ENCODE measurements around the gene THADA.

- TF ChIP-seq, protein P1, sequence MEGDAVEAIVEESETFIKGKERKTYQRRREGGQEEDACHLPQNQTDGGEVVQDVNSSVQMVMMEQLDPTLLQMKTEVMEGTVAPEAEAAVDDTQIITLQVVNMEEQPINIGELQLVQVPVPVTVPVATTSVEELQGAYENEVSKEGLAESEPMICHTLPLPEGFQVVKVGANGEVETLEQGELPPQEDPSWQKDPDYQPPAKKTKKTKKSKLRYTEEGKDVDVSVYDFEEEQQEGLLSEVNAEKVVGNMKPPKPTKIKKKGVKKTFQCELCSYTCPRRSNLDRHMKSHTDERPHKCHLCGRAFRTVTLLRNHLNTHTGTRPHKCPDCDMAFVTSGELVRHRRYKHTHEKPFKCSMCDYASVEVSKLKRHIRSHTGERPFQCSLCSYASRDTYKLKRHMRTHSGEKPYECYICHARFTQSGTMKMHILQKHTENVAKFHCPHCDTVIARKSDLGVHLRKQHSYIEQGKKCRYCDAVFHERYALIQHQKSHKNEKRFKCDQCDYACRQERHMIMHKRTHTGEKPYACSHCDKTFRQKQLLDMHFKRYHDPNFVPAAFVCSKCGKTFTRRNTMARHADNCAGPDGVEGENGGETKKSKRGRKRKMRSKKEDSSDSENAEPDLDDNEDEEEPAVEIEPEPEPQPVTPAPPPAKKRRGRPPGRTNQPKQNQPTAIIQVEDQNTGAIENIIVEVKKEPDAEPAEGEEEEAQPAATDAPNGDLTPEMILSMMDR (IDR thresholded peaks at IDR 0.05; ENCODE audit: insufficient read depth, low read length): no peak
- TF ChIP-seq POLR2AphosphoS5 (IDR thresholded peaks at IDR 0.05; ENCODE audit: low read depth): no peak
- TF ChIP-seq SPI1 (IDR thresholded peaks at IDR 0.05; ENCODE audit: borderline replicate concordance, low read depth): no peak
- TF ChIP-seq, protein P2, sequence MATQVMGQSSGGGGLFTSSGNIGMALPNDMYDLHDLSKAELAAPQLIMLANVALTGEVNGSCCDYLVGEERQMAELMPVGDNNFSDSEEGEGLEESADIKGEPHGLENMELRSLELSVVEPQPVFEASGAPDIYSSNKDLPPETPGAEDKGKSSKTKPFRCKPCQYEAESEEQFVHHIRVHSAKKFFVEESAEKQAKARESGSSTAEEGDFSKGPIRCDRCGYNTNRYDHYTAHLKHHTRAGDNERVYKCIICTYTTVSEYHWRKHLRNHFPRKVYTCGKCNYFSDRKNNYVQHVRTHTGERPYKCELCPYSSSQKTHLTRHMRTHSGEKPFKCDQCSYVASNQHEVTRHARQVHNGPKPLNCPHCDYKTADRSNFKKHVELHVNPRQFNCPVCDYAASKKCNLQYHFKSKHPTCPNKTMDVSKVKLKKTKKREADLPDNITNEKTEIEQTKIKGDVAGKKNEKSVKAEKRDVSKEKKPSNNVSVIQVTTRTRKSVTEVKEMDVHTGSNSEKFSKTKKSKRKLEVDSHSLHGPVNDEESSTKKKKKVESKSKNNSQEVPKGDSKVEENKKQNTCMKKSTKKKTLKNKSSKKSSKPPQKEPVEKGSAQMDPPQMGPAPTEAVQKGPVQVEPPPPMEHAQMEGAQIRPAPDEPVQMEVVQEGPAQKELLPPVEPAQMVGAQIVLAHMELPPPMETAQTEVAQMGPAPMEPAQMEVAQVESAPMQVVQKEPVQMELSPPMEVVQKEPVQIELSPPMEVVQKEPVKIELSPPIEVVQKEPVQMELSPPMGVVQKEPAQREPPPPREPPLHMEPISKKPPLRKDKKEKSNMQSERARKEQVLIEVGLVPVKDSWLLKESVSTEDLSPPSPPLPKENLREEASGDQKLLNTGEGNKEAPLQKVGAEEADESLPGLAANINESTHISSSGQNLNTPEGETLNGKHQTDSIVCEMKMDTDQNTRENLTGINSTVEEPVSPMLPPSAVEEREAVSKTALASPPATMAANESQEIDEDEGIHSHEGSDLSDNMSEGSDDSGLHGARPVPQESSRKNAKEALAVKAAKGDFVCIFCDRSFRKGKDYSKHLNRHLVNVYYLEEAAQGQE (IDR thresholded peaks at IDR 0.05; ENCODE audit: insufficient replicate concordance, low read depth): no peak
Measured at GRCh38 chr2:43619511-43619910, 23.7 kb upstream of the THADA start.

Measured in HL-60 (cell line).